ENCODE measurements around the gene DOK6. TPM values are rescaled to one million over a fixed set of nuclear protein-coding genes. Genes with fewer than 3 reads are reported as not detected.

DOK6 gene
- total and polyA plus RNA-seq, 2 of the 13 experiments (the other 11 are each of a cell fraction or from before 2014, with no cell fraction given) = 17.0 to 17.2 TPM

- ATAC-seq = no peak
- Histone ChIP-seq H3K27ac (ENCODE audit: extremely low read length, insufficient read depth, low read length) (no peak overlapping the region), H3K36me3 (replicated peaks in 1 of 2; ENCODE audit: control insufficient read depth in 1 of 2, insufficient read depth in 2 of 2, low read length in 2 of 2) (no peaks in the 10 kb centered on the region), H3K4me2 (ENCODE audit: low read depth, low read length) (no peak overlapping the region), H3K4me1 (ENCODE audit: insufficient read depth, low read length) (peaks cover 16% of the 10 kb centered on the region), H3K9me3 (ENCODE audit: low read length) (no peaks in the 10 kb centered on the region), H4K20me1 (ENCODE audit: insufficient read depth, low read length) (no peaks in the 10 kb centered on the region), H3K4me3 (replicated peaks in 1 of 3; ENCODE audit: insufficient read depth in 1 of 3, low read depth in 2 of 3, low read length in 3 of 3) (no peak overlapping the region), H3K9ac (ENCODE audit: insufficient read depth, low read depth, low read length) (no peak overlapping the region), H3K27me3 (ENCODE audit: control insufficient read depth in 1 of 2, insufficient read depth in 2 of 2, low read length in 2 of 2) (no peaks in the 10 kb centered on the region), H3K79me2 (ENCODE audit: insufficient read depth, low read length) (no peaks in the 10 kb centered on the region), H2AFZ (ENCODE audit: low read length) (no peak overlapping the region)
- 77% methylated on average over 2 of the region's 2 CpGs for WGBS (ENCODE audit: low lambda C conversion rate)
- CTCF ChIA-PET (ENCODE audit: low intra/inter-chr PET ratio, low total read pairs) = no interaction called here
- BruUV-seq (replicated peaks) = no TSS peak
- TF ChIP-seq ZFP1 (CRISPR knock-in tag; IDR thresholded peaks at IDR 0.05) (no peak), ZNF691 (CRISPR knock-in tag; IDR thresholded peaks at IDR 0.05; ENCODE audit: borderline replicate concordance, low read depth) (no peak), CCDC6 (CRISPR knock-in tag; IDR thresholded peaks at IDR 0.05) (no peak), PHF5A (CRISPR knock-in tag; IDR thresholded peaks at IDR 0.05; ENCODE audit: low read depth, unreplicated experiment) (no peak), ZNF558 (CRISPR knock-in tag; IDR thresholded peaks at IDR 0.05; ENCODE audit: borderline replicate concordance) (no peak), KDM2A (CRISPR knock-in tag; IDR thresholded peaks at IDR 0.05; ENCODE audit: borderline replicate concordance, low read depth) (no peak), KDM4B (CRISPR knock-in tag; IDR thresholded peaks at IDR 0.05) (no peak), ADNP (CRISPR knock-in tag; IDR thresholded peaks at IDR 0.05) (no peak)
- TF ChIP-seq, protein P1, sequence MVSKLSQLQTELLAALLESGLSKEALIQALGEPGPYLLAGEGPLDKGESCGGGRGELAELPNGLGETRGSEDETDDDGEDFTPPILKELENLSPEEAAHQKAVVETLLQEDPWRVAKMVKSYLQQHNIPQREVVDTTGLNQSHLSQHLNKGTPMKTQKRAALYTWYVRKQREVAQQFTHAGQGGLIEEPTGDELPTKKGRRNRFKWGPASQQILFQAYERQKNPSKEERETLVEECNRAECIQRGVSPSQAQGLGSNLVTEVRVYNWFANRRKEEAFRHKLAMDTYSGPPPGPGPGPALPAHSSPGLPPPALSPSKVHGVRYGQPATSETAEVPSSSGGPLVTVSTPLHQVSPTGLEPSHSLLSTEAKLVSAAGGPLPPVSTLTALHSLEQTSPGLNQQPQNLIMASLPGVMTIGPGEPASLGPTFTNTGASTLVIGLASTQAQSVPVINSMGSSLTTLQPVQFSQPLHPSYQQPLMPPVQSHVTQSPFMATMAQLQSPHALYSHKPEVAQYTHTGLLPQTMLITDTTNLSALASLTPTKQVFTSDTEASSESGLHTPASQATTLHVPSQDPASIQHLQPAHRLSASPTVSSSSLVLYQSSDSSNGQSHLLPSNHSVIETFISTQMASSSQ (IDR thresholded peaks at IDR 0.05; ENCODE audit: low read depth) = no peak
- TF ChIP-seq, protein P1 (CRISPR knock-in tag; IDR thresholded peaks at IDR 0.05; ENCODE audit: borderline replicate concordance) = no peak
- POLR2A ChIA-PET = no interaction called here
- FAIRE-seq = no peak
- in situ Hi-C loops (cut with HindIII; ENCODE audit: extremely low pct_ligation_motif_present, low pct_unique_long_range_greater_than_20kb) (no loop called here), intact Hi-C loops (cut with micrococcal nuclease; ENCODE audit: unreplicated experiment) (no loop called here)
- no peak for DNase-seq (ENCODE audit: low spot score)
Observed at GRCh38 chr18:69808399-69808798, 407.7 kb downstream of the DOK6 start.
